Measurements from ENCODE around the gene IMPACT. TPM values are rescaled to one million over a fixed set of nuclear protein-coding genes. Genes with fewer than 3 reads are reported as not detected.

Gene IMPACT
- total RNA-seq, 1 donor from 2014 or later, result 32.3 TPM

DNA sequence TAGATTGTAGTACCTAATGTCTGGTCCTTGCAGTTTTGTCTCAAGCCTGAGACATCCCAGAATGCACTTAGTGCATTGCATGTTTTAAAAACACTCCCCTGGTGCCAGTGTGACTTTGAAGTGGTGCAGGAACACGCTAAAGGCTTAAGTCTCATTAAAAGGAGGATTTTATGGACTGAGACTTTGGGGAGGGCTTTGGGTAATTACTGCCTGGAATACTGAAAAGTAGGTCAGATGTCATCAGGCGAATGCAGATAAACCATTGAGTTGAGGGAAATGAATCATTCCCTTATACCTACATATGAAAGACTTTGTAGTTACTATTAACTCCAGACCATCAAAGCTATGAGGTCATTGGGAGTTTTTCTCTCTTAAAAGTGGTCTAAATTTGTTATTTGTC, 25.9 kb upstream of the IMPACT start:
- H3K4me2 ChIP-seq (ENCODE audit: low read length), result no peak overlapping the region

DNA sequence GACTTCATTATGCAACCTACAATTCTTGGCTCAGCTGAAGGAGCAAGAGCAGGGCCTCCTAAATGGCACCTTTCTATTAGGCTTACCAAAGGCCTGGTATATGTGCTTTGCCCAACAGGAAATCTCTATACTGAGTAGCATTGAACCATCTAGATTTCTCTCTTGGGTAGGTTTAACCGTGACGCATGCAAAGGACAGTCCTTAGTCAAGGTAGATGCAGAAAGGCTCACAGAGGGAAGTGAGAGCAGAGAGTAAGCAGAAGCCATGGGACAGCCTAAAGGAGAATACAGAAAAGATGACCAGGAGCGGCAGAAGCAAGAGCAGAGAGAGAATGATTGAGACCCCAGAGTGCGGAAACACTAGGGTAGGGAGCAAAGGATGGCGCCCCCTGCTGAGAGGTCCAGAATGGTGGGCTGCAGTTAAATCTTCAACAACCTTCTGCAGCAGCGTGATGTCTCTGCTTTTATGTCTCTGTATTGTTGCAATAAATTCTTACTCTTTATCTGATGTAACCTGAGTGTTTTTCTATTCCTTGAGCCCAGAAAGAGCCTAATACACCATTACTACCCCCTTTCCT, 24.2 kb upstream of the IMPACT start:
- H3K9me3 ChIP-seq (ENCODE audit: insufficient read depth, low read depth, low read length), result no peaks in the 10 kb centered on the region
- no peaks in the 10 kb centered on the region for H4K20me1 ChIP-seq (ENCODE audit: insufficient read depth, low read length)
- Mint-ChIP-seq H3K9me3 (ENCODE audit: unreplicated experiment) (no peaks in the 10 kb centered on the region), H3K27me3 (ENCODE audit: low read depth, unreplicated experiment) (peaks cover 10% of the 10 kb centered on the region), H3K4me1 (ENCODE audit: low read depth, unreplicated experiment) (peaks cover 16% of the 10 kb centered on the region), H3K27ac (ENCODE audit: unreplicated experiment) (no peak overlapping the region), H3K36me3 (ENCODE audit: low read depth, unreplicated experiment) (no peaks in the 10 kb centered on the region), H3K4me3 (ENCODE audit: unreplicated experiment) (no peak overlapping the region)
- TF ChIP-seq, protein P1, sequence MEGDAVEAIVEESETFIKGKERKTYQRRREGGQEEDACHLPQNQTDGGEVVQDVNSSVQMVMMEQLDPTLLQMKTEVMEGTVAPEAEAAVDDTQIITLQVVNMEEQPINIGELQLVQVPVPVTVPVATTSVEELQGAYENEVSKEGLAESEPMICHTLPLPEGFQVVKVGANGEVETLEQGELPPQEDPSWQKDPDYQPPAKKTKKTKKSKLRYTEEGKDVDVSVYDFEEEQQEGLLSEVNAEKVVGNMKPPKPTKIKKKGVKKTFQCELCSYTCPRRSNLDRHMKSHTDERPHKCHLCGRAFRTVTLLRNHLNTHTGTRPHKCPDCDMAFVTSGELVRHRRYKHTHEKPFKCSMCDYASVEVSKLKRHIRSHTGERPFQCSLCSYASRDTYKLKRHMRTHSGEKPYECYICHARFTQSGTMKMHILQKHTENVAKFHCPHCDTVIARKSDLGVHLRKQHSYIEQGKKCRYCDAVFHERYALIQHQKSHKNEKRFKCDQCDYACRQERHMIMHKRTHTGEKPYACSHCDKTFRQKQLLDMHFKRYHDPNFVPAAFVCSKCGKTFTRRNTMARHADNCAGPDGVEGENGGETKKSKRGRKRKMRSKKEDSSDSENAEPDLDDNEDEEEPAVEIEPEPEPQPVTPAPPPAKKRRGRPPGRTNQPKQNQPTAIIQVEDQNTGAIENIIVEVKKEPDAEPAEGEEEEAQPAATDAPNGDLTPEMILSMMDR (IDR thresholded peaks at IDR 0.05; ENCODE audit: insufficient read depth, low read depth, low read length), result no peak
- TF ChIP-seq EZH2 (IDR thresholded peaks at IDR 0.05; ENCODE audit: insufficient read depth, low read length), result no peak
- peaks cover 7% of the 10 kb centered on the region for H3K4me1 ChIP-seq (ENCODE audit: insufficient read depth, low read length)
- H3K4me3 ChIP-seq (ENCODE audit: insufficient read depth, low read depth, low read length), result no peak overlapping the region
- no peak for DNase-seq (ENCODE audit: low read depth)
- H3K4me2 ChIP-seq (ENCODE audit: low read length), result no peak overlapping the region
- H2AFZ ChIP-seq (ENCODE audit: low read depth, low read length), result no peak overlapping the region
- no peak overlapping the region for H3K27ac ChIP-seq (ENCODE audit: low read depth, low read length)
- FAIRE-seq, result no peak
- no peaks in the 10 kb centered on the region for H3K79me2 ChIP-seq (ENCODE audit: insufficient read depth, low read length)
- no peak overlapping the region for H3K9ac ChIP-seq (ENCODE audit: low read length)
- H3K27me3 ChIP-seq (ENCODE audit: insufficient read depth, low read length), result peaks cover 2% of the 10 kb centered on the region
- no peaks in the 10 kb centered on the region for H3K36me3 ChIP-seq (ENCODE audit: insufficient read depth, low read length)

More for the DNA sequence above, 25.9 kb upstream of the IMPACT start:
- Mint-ChIP-seq H3K4me1 (ENCODE audit: low read depth, unreplicated experiment) (peaks cover 16% of the 10 kb centered on the region), H3K27ac (ENCODE audit: unreplicated experiment) (no peak overlapping the region), H3K9me3 (ENCODE audit: unreplicated experiment) (no peaks in the 10 kb centered on the region), H3K36me3 (ENCODE audit: low read depth, unreplicated experiment) (no peaks in the 10 kb centered on the region), H3K4me3 (ENCODE audit: unreplicated experiment) (no peak overlapping the region), H3K27me3 (ENCODE audit: low read depth, unreplicated experiment) (peaks cover 3% of the 10 kb centered on the region)
- no peaks in the 10 kb centered on the region for H3K36me3 ChIP-seq (ENCODE audit: insufficient read depth, low read length)
- no peaks in the 10 kb centered on the region for H3K27me3 ChIP-seq (ENCODE audit: insufficient read depth, low read length)
- H3K27ac ChIP-seq (ENCODE audit: low read depth, low read length), result no peak overlapping the region
- no peaks in the 10 kb centered on the region for H3K9me3 ChIP-seq (ENCODE audit: insufficient read depth, low read depth, low read length)
- TF ChIP-seq, protein P1 (IDR thresholded peaks at IDR 0.05; ENCODE audit: insufficient read depth, low read depth, low read length), result no peak
- no peak for TF ChIP-seq EZH2 (IDR thresholded peaks at IDR 0.05; ENCODE audit: insufficient read depth, low read length)
- no peaks in the 10 kb centered on the region for H4K20me1 ChIP-seq (ENCODE audit: insufficient read depth, low read length)
- H3K9ac ChIP-seq (ENCODE audit: low read length), result no peak overlapping the region
- DNase-seq (ENCODE audit: low read depth) (peak; percentile 9), FAIRE-seq (no peak)
- H3K79me2 ChIP-seq (ENCODE audit: insufficient read depth, low read length), result peaks cover 5% of the 10 kb centered on the region
- H2AFZ ChIP-seq (ENCODE audit: low read depth, low read length), result no peak overlapping the region
- H3K4me1 ChIP-seq (ENCODE audit: insufficient read depth, low read length), result peaks cover 10% of the 10 kb centered on the region
- no peak overlapping the region for H3K4me3 ChIP-seq (ENCODE audit: insufficient read depth, low read depth, low read length)

DNA sequence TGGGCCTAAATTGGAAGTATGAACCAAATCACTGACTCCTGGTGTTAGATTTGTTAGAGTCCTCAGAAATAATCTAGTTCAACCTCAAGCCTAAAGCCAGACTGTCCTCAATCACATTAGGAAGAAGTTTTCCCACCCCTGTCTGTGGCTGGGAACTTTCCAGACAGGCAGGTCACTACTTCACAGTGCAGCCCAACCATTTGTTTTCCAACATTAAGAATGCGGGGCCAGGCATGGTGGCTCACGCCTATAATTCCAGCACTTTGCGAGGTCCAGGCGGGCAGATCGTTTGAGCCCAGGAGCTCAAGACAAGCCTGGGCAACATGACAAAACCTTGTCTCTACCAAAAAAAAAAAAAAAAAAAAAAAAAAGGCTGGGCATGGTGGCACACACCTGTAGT, 23.4 kb upstream of the IMPACT start:
- H3K27ac Mint-ChIP-seq (ENCODE audit: unreplicated experiment), result no peak overlapping the region
- no peak for DNase-seq (ENCODE audit: low read depth)

More for the DNA sequence above, 23.4 kb upstream of the IMPACT start:
- Histone ChIP-seq H3K27me3 (ENCODE audit: insufficient read depth, low read length) (peaks cover 2% of the 10 kb centered on the region), H3K36me3 (ENCODE audit: insufficient read depth, low read length) (no peaks in the 10 kb centered on the region), H3K4me2 (ENCODE audit: low read length) (no peak overlapping the region), H2AFZ (ENCODE audit: low read depth, low read length) (no peak overlapping the region), H4K20me1 (ENCODE audit: insufficient read depth, low read length) (no peaks in the 10 kb centered on the region), H3K27ac (ENCODE audit: low read depth, low read length) (no peak overlapping the region), H3K9ac (ENCODE audit: low read length) (no peak overlapping the region), H3K4me3 (ENCODE audit: insufficient read depth, low read depth, low read length) (no peak overlapping the region), H3K4me1 (ENCODE audit: insufficient read depth, low read length) (peaks cover 6% of the 10 kb centered on the region), H3K9me3 (ENCODE audit: insufficient read depth, low read depth, low read length) (no peaks in the 10 kb centered on the region), H3K79me2 (ENCODE audit: insufficient read depth, low read length) (no peaks in the 10 kb centered on the region)
- peaks cover 10% of the 10 kb centered on the region for H3K27me3 Mint-ChIP-seq (ENCODE audit: low read depth, unreplicated experiment)
- no peak for FAIRE-seq
- no peaks in the 10 kb centered on the region for H3K36me3 Mint-ChIP-seq (ENCODE audit: low read depth, unreplicated experiment)
- no peak overlapping the region for H3K4me3 Mint-ChIP-seq (ENCODE audit: unreplicated experiment)
- peaks cover 14% of the 10 kb centered on the region for H3K4me1 Mint-ChIP-seq (ENCODE audit: low read depth, unreplicated experiment)
- H3K9me3 Mint-ChIP-seq (ENCODE audit: unreplicated experiment), result no peaks in the 10 kb centered on the region
- TF ChIP-seq EZH2 (IDR thresholded peaks at IDR 0.05; ENCODE audit: insufficient read depth, low read length), result no peak
- TF ChIP-seq, protein P1 (IDR thresholded peaks at IDR 0.05; ENCODE audit: insufficient read depth, low read depth, low read length), result no peak

Measured in astrocyte (in vitro differentiated cells and primary cell).